ENCODE results near the gene OR6B1. TPM values are rescaled to one million over a fixed set of nuclear protein-coding genes. Genes with fewer than 3 reads are reported as not detected.

OR6B1 gene
- polyA plus RNA-seq, 1 donor from 2014 or later: not detected

GRCh38 chr7:144019457-144019856 lies 19.3 kb downstream of the OR6B1 start:
- H3K27me3 ChIP-seq (ENCODE audit: insufficient read depth, low read depth, low read length): no peaks in the 10 kb centered on the region
- no peak overlapping the region for H2AFZ ChIP-seq (ENCODE audit: low read depth, low read length)
- no peaks in the 10 kb centered on the region for H4K20me1 ChIP-seq (ENCODE audit: insufficient read depth)
- no peaks in the 10 kb centered on the region for H3K9me2 ChIP-seq (ENCODE audit: insufficient read depth, low read length)
- H3K4me2 ChIP-seq (ENCODE audit: low read length): no peak overlapping the region
- no peaks in the 10 kb centered on the region for H3F3A ChIP-seq (ENCODE audit: insufficient read depth, low read length, poor library complexity, severe bottlenecking)
- no peak overlapping the region for H3K27ac ChIP-seq (ENCODE audit: low read length)
- H3K9ac ChIP-seq (ENCODE audit: low read length): no peak overlapping the region
- no peaks in the 10 kb centered on the region for H3K9me3 ChIP-seq (ENCODE audit: low read length)
- TF ChIP-seq MXI1 (conservative IDR thresholded peaks at IDR 0.05; ENCODE audit: poor library complexity, severe bottlenecking) (no peak), EP300 (conservative IDR thresholded peaks at IDR 0.05; ENCODE audit: poor library complexity, severe bottlenecking) (no peak), REST (IDR thresholded peaks at IDR 0.05; ENCODE audit: borderline replicate concordance) (no peak), EZH2 (IDR thresholded peaks at IDR 0.05; ENCODE audit: borderline replicate concordance, insufficient read depth, low read length, poor library complexity, severe bottlenecking) (no peak), POLR2AphosphoS5 (IDR thresholded peaks at IDR 0.05) (no peak)
- H3K36me3 ChIP-seq (ENCODE audit: insufficient read depth, low read length): no peaks in the 10 kb centered on the region
- no peaks in the 10 kb centered on the region for H3K79me2 ChIP-seq (replicated peaks; ENCODE audit: insufficient read depth, low read length)
- no peak overlapping the region for H3K4me3 ChIP-seq (ENCODE audit: low read length)

GRCh38 chr7:144020340-144020739 lies 20.2 kb downstream of the OR6B1 start:
- no peak overlapping the region for H3K4me3 ChIP-seq (ENCODE audit: low read length)
- H3K36me3 ChIP-seq (ENCODE audit: insufficient read depth, low read length): no peaks in the 10 kb centered on the region
- H3K9me3 ChIP-seq (ENCODE audit: low read length): no peaks in the 10 kb centered on the region
- H4K20me1 ChIP-seq (ENCODE audit: insufficient read depth): no peaks in the 10 kb centered on the region
- no peaks in the 10 kb centered on the region for H3F3A ChIP-seq (ENCODE audit: insufficient read depth, low read length, poor library complexity, severe bottlenecking)
- H3K9me2 ChIP-seq (ENCODE audit: insufficient read depth, low read length): no peaks in the 10 kb centered on the region
- H2AFZ ChIP-seq (ENCODE audit: low read depth, low read length): no peak overlapping the region
- no peaks in the 10 kb centered on the region for H3K27me3 ChIP-seq (ENCODE audit: insufficient read depth, low read depth, low read length)
- no peaks in the 10 kb centered on the region for H3K79me2 ChIP-seq (replicated peaks; ENCODE audit: insufficient read depth, low read length)
- no peak overlapping the region for H3K4me2 ChIP-seq (ENCODE audit: low read length)
- H3K27ac ChIP-seq (ENCODE audit: low read length): no peak overlapping the region
- TF ChIP-seq REST (IDR thresholded peaks at IDR 0.05; ENCODE audit: borderline replicate concordance) (no peak), MXI1 (conservative IDR thresholded peaks at IDR 0.05; ENCODE audit: poor library complexity, severe bottlenecking) (no peak), RAD21 (conservative IDR thresholded peaks at IDR 0.05) (no peak), TAF1 (IDR thresholded peaks at IDR 0.05; ENCODE audit: low read depth) (no peak), POLR2AphosphoS5 (IDR thresholded peaks at IDR 0.05) (no peak), CTCF (IDR thresholded peaks at IDR 0.05; ENCODE audit: poor library complexity, severe bottlenecking) (no peak), SMC3 (conservative IDR thresholded peaks at IDR 0.05; ENCODE audit: poor library complexity) (no peak), EP300 (conservative IDR thresholded peaks at IDR 0.05; ENCODE audit: poor library complexity, severe bottlenecking) (no peak), EZH2 (IDR thresholded peaks at IDR 0.05; ENCODE audit: borderline replicate concordance, insufficient read depth, low read length, poor library complexity, severe bottlenecking) (no peak)
- H3K9ac ChIP-seq (ENCODE audit: low read length): no peak overlapping the region

Measured in neural cell (in vitro differentiated cells).